Glutamatergic neuron (in vitro differentiated cells): Measurements from ENCODE around the gene FGF19. TPM values are rescaled to one million over a fixed set of nuclear protein-coding genes. Genes with fewer than 3 reads are reported as not detected.

Experiments used
- DNase-seq: peaks from one replicate; pipeline ENCODE4 v3.0.0; 2022
- H3K27ac Mint-ChIP-seq: one replicate; pipeline ENCODE4 v1.8.0; 2020; ENCODE audit warnings: mild to moderate bottlenecking, mixed read lengths, inconsistent platforms; ENCODE audit not compliant: unreplicated experiment
- H3K27me3 Mint-ChIP-seq: one replicate; pipeline ENCODE4 v1.8.0; 2020; ENCODE audit warnings: mild to moderate bottlenecking, moderate library complexity, mixed read lengths, inconsistent platforms; ENCODE audit not compliant: unreplicated experiment
- H3K36me3 Mint-ChIP-seq: one replicate; pipeline ENCODE4 v1.8.0; 2020; ENCODE audit warnings: mild to moderate bottlenecking, mixed read lengths, inconsistent platforms; ENCODE audit not compliant: unreplicated experiment
- H3K4me1 Mint-ChIP-seq: one replicate; pipeline ENCODE4 v1.8.0; 2020; ENCODE audit warnings: mild to moderate bottlenecking, low read depth, mixed read lengths, inconsistent platforms; ENCODE audit not compliant: unreplicated experiment
- H3K4me3 Mint-ChIP-seq: one replicate; pipeline ENCODE4 v1.8.0; 2020; ENCODE audit warnings: mild to moderate bottlenecking, mixed read lengths, inconsistent platforms; ENCODE audit not compliant: unreplicated experiment
- H3K9me3 Mint-ChIP-seq: one replicate; pipeline ENCODE4 v1.8.0; 2020; ENCODE audit warnings: mild to moderate bottlenecking, moderate library complexity, mixed read lengths, inconsistent platforms; ENCODE audit not compliant: unreplicated experiment
- total RNA-seq: library from RNA; stranded (reverse); fragmentation: NEBNext Ultra II Directional; extraction: Animal tissue kit (Norgen Biotek cat#: 25700); gene quantifications from one replicate; pipeline ENCODE4 v1.2.1, GENCODE V29; 2021; ENCODE audit not compliant: unreplicated experiment
- TF ChIP-seq, protein P1 (sequence below): fragments of 200-600 bp; sonication (generic); IDR thresholded peaks from one replicate; pipeline ENCODE4 v1.5.0; 2021; ENCODE audit not compliant: partially characterized antibody, unreplicated experiment

FGF19 gene
- total RNA-seq, 1 donor from 2014 or later = 5.1 TPM

DNA sequence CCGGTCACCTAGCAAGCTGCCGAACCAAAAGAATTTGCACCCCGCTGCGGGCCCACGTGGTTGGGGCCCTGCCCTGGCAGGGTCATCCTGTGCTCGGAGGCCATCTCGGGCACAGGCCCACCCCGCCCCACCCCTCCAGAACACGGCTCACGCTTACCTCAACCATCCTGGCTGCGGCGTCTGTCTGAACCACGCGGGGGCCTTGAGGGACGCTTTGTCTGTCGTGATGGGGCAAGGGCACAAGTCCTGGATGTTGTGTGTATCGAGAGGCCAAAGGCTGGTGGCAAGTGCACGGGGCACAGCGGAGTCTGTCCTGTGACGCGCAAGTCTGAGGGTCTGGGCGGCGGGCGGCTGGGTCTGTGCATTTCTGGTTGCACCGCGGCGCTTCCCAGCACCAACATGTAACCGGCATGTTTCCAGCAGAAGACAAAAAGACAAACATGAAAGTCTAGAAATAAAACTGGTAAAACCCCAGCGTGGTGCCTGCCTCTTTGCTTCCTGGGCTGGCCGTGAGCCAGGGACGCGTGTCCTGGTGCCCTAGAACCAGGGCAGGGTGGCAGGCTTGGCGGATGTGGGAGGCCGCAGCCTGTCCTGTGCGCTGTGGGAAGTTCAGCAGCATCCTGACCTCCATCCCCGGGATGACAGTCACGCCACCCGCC is 49.7 kb downstream of the FGF19 start:
- H3K4me1 Mint-ChIP-seq = peaks cover 2% of the 10 kb centered on the region
- TF ChIP-seq, protein P1, sequence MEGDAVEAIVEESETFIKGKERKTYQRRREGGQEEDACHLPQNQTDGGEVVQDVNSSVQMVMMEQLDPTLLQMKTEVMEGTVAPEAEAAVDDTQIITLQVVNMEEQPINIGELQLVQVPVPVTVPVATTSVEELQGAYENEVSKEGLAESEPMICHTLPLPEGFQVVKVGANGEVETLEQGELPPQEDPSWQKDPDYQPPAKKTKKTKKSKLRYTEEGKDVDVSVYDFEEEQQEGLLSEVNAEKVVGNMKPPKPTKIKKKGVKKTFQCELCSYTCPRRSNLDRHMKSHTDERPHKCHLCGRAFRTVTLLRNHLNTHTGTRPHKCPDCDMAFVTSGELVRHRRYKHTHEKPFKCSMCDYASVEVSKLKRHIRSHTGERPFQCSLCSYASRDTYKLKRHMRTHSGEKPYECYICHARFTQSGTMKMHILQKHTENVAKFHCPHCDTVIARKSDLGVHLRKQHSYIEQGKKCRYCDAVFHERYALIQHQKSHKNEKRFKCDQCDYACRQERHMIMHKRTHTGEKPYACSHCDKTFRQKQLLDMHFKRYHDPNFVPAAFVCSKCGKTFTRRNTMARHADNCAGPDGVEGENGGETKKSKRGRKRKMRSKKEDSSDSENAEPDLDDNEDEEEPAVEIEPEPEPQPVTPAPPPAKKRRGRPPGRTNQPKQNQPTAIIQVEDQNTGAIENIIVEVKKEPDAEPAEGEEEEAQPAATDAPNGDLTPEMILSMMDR = no peak
- no peak overlapping the region for H3K27ac Mint-ChIP-seq
- peaks cover 9% of the 10 kb centered on the region for H3K27me3 Mint-ChIP-seq
- no peaks in the 10 kb centered on the region for H3K36me3 Mint-ChIP-seq
- no peak for DNase-seq
- no peak overlapping the region for H3K4me3 Mint-ChIP-seq
- peaks cover 2% of the 10 kb centered on the region for H3K9me3 Mint-ChIP-seq

- TF ChIP-seq, protein P1 = no peak
- H3K4me3 Mint-ChIP-seq = no peak overlapping the region
- DNase-seq = no peak
- no peaks in the 10 kb centered on the region for H3K36me3 Mint-ChIP-seq
- no peaks in the 10 kb centered on the region for H3K4me1 Mint-ChIP-seq
- H3K9me3 Mint-ChIP-seq = peaks cover 2% of the 10 kb centered on the region
- H3K27me3 Mint-ChIP-seq = peaks cover 9% of the 10 kb centered on the region
- no peak overlapping the region for H3K27ac Mint-ChIP-seq
These were observed 50.3 kb downstream of the FGF19 start for GRCh38 chr11:69653406-69653960.

DNA sequence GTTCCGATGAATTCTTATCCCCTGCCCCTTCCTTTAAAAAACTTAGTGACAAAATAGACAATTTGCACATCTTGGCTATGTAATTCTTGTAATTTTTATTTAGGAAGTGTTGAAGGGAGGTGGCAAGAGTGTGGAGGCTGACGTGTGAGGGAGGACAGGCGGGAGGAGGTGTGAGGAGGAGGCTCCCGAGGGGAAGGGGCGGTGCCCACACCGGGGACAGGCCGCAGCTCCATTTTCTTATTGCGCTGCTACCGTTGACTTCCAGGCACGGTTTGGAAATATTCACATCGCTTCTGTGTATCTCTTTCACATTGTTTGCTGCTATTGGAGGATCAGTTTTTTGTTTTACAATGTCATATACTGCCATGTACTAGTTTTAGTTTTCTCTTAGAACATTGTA is 50.8 kb downstream of the FGF19 start:
- Mint-ChIP-seq H3K4me3 (no peak overlapping the region), H3K4me1 (no peaks in the 10 kb centered on the region)

DNA sequence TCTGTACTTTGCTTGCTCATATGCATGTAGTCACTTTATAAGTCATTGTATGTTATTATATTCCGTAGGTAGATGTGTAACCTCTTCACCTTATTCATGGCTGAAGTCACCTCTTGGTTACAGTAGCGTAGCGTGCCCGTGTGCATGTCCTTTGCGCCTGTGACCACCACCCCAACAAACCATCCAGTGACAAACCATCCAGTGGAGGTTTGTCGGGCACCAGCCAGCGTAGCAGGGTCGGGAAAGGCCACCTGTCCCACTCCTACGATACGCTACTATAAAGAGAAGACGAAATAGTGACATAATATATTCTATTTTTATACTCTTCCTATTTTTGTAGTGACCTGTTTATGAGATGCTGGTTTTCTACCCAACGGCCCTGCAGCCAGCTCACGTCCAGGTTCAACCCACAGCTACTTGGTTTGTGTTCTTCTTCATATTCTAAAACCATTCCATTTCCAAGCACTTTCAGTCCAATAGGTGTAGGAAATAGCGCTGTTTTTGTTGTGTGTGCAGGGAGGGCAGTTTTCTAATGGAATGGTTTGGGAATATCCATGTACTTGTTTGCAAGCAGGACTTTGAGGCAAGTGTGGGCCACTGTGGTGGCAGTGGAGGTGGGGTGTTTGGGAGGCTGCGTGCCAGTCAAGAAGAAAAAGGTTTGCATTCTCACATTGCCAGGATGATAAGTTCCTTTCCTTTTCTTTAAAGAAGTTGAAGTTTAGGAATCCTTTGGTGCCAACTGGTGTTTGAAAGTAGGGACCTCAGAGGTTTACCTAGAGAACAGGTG is 51.8 kb downstream of the FGF19 start:
- peaks cover 2% of the 10 kb centered on the region for H3K9me3 Mint-ChIP-seq
- H3K27ac Mint-ChIP-seq = no peak overlapping the region
- DNase-seq = no peak
- TF ChIP-seq, protein P1 = no peak
- H3K4me3 Mint-ChIP-seq = no peak overlapping the region
- H3K36me3 Mint-ChIP-seq = no peaks in the 10 kb centered on the region
- no peaks in the 10 kb centered on the region for H3K4me1 Mint-ChIP-seq
- peaks cover 7% of the 10 kb centered on the region for H3K27me3 Mint-ChIP-seq

More for the DNA sequence above, 50.8 kb downstream of the FGF19 start:
- TF ChIP-seq, protein P1 = no peak
- Mint-ChIP-seq H3K9me3 (peaks cover 2% of the 10 kb centered on the region), H3K27me3 (peaks cover 9% of the 10 kb centered on the region), H3K27ac (no peak overlapping the region), H3K36me3 (no peaks in the 10 kb centered on the region)
- no peak for DNase-seq

DNA sequence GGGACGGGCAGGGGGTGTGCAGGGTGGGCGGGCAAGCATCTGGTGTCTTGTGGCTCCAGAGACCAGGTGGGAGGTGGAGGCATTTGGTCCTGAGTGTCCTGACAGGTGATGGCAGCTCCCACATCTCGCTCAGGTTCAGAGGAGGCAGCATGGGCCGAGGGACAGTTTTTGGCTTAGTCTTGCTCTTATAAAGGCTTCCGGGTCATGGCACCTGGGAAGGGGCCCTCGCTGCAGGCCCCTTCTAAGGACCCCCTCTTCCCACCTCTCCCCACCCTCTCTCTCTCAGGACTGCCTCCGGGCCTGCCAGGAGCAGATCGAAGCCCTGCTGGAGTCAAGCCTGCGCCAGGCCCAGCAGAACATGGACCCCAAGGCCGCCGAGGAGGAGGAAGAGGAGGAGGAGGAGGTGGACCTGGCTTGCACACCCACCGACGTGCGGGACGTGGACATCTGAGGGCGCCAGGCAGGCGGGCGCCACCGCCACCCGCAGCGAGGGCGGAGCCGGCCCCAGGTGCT is 52.9 kb downstream of the FGF19 start:
- Mint-ChIP-seq H3K4me3 (no peak overlapping the region), H3K9me3 (peaks cover 1% of the 10 kb centered on the region), H3K36me3 (no peaks in the 10 kb centered on the region), H3K27me3 (peaks cover 4% of the 10 kb centered on the region), H3K27ac (no peak overlapping the region), H3K4me1 (no peaks in the 10 kb centered on the region)
- DNase-seq = no peak
- TF ChIP-seq, protein P1 = no peak
